ENCODE data around the gene C8B.

C8B gene

DNA sequence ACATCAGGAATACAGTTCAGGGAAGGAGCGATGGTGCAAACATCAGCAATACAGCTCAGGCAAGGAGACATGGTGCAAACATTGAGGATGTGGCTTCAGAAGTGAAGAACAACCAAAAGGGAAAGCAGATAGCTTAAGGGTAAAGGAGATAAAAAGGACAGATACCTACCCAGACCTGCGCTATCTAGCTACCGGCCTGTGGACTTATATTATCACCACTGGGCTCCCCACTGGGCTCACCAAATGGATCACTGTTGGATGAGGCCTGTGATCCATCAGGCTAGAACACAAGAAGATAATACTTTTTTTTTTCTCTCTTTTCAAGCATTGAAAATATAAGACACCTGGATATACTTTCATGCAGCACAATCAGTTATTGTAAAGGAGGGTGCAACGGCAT, 44.7 kb upstream of the C8B start:
- TF ChIP-seq, protein P1, sequence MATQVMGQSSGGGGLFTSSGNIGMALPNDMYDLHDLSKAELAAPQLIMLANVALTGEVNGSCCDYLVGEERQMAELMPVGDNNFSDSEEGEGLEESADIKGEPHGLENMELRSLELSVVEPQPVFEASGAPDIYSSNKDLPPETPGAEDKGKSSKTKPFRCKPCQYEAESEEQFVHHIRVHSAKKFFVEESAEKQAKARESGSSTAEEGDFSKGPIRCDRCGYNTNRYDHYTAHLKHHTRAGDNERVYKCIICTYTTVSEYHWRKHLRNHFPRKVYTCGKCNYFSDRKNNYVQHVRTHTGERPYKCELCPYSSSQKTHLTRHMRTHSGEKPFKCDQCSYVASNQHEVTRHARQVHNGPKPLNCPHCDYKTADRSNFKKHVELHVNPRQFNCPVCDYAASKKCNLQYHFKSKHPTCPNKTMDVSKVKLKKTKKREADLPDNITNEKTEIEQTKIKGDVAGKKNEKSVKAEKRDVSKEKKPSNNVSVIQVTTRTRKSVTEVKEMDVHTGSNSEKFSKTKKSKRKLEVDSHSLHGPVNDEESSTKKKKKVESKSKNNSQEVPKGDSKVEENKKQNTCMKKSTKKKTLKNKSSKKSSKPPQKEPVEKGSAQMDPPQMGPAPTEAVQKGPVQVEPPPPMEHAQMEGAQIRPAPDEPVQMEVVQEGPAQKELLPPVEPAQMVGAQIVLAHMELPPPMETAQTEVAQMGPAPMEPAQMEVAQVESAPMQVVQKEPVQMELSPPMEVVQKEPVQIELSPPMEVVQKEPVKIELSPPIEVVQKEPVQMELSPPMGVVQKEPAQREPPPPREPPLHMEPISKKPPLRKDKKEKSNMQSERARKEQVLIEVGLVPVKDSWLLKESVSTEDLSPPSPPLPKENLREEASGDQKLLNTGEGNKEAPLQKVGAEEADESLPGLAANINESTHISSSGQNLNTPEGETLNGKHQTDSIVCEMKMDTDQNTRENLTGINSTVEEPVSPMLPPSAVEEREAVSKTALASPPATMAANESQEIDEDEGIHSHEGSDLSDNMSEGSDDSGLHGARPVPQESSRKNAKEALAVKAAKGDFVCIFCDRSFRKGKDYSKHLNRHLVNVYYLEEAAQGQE (IDR thresholded peaks at IDR 0.05; ENCODE audit: insufficient read depth in 1 of 2, low read depth in 2 of 2, low read length in 2 of 2), result no peak
- no peak for TF ChIP-seq TAF1 (IDR thresholded peaks at IDR 0.05; ENCODE audit: borderline replicate concordance, insufficient read depth, low read length)

DNA sequence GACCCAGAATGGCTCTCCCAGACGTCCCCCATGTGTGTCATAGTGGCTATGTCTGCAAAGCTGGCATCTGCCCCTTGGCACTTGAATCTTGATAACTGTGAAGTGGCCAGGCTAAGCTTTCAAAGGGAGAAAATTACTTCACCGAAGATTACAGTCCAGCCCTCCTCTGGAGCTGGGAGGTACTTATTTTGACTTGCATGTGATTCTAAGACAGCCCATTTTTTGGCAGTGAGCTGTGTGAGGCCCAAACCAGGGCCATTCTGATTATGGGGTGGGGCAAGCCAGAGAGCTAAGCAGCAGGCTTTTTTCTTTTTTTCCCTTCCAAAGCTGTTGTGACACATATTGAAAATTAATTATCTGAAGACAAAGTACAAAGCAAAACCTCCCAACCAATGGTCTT, 42.1 kb upstream of the C8B start:
- TF ChIP-seq TAF1 (IDR thresholded peaks at IDR 0.05; ENCODE audit: borderline replicate concordance, insufficient read depth, low read length) (no peak), POLR2AphosphoS5 (IDR thresholded peaks at IDR 0.05; ENCODE audit: low read depth, low read length) (no peak), SIN3A (IDR thresholded peaks at IDR 0.05; ENCODE audit: borderline replicate concordance, insufficient read depth, low read length) (no peak), FOXP2 (optimal IDR thresholded peaks at IDR 0.05; ENCODE audit: borderline replicate concordance, extremely low read depth, extremely low read length, insufficient read depth) (no peak)
- TF ChIP-seq, protein P1 (IDR thresholded peaks at IDR 0.05; ENCODE audit: insufficient read depth in 1 of 2, low read depth in 2 of 2, low read length in 2 of 2), result no peak

DNA sequence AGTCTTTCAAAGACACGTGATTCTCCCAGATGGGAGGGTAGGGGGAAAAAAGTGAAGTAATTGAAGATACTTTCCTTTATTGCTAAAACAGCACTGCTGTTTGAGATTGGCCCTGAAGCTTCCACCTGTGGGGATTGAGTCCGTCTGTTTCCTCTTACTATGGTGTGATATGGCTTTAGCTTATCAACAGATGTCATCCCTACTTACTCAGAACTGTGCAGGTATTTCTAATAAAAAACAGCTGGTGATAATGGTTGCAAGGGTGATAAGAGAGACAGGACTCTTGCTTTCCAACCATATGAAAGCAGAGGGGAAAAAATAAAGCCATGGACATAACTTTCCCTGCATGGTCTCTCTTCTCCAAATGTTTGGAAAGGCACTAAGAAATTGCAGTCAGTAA, 41.7 kb upstream of the C8B start:
- no peak for TF ChIP-seq SIN3A (IDR thresholded peaks at IDR 0.05; ENCODE audit: borderline replicate concordance, insufficient read depth, low read length)
- no peak for TF ChIP-seq POLR2AphosphoS5 (IDR thresholded peaks at IDR 0.05; ENCODE audit: low read depth, low read length)
- TF ChIP-seq, protein P1 (IDR thresholded peaks at IDR 0.05; ENCODE audit: insufficient read depth in 1 of 2, low read depth in 2 of 2, low read length in 2 of 2), result no peak
- TF ChIP-seq FOXP2 (optimal IDR thresholded peaks at IDR 0.05; ENCODE audit: borderline replicate concordance, extremely low read depth, extremely low read length, insufficient read depth), result no peak
- TF ChIP-seq TAF1 (IDR thresholded peaks at IDR 0.05; ENCODE audit: borderline replicate concordance, insufficient read depth, low read length), result no peak

DNA sequence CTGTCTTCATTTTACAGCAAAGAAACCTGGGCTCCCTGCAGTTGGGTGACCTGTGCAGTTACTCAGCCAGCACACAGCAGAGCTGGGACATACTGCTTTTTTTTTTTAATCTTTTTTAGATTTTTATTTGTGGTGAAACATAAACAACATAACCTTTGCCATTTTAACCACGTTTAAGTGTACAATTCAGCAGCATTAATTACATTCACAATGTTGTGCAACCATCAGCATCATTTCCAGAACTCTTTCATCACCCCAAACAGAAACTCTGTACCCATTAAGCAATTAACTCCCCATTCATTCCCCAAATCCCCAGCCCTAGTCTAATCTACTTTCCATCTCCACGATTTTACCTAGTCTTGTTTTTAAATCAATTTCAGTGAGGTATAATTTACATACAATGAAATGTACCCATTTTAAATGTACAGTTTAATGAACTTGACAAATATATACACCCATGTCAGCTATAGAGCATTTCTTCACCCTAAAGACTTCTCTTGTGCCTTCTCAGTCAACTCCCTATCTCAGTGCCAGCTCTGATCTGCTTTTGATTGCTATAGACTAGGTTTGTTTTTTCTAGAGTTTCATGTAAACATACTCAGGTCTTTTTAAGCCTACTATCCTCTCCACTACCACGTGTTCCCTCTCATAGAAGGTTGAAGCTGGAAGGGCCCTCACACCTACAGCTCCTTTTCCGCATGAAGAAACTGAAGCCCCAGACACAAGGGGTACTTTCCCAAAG, 37.8 kb upstream of the C8B start:
- TF ChIP-seq, protein P1 (IDR thresholded peaks at IDR 0.05; ENCODE audit: insufficient read depth in 1 of 2, low read depth in 2 of 2, low read length in 2 of 2), result no peak
- TF ChIP-seq POLR2AphosphoS5 (IDR thresholded peaks at IDR 0.05; ENCODE audit: low read depth, low read length), result no peak
- no peak for TF ChIP-seq FOXP2 (optimal IDR thresholded peaks at IDR 0.05; ENCODE audit: borderline replicate concordance, extremely low read depth, extremely low read length, insufficient read depth)
- no peak for TF ChIP-seq SIN3A (IDR thresholded peaks at IDR 0.05; ENCODE audit: borderline replicate concordance, insufficient read depth, low read length)
- no peak for TF ChIP-seq TAF1 (IDR thresholded peaks at IDR 0.05; ENCODE audit: borderline replicate concordance, insufficient read depth, low read length)
